HS-5 (cell line): ENCODE data around the gene TAF5.
"Not testable (repeated sequence)": the region's sequence is repeated elsewhere in the genome, so short reads cannot be mapped to it uniquely, and the experiment has no call there.

Experiments used
- DNase-seq: peaks from one replicate; pipeline ENCODE4 v3.0.0-alpha.2; 2012; ENCODE audit warnings: low read depth

Gene TAF5

GRCh38 chr10:103415581-103415980 lies 47.8 kb downstream of the TAF5 start:
- no peak for DNase-seq

- DNase-seq: no peak
These were observed 48.8 kb downstream of the TAF5 start for GRCh38 chr10:103416436-103417147.

- not testable (repeated sequence) for DNase-seq
These were observed 49.3 kb downstream of the TAF5 start for GRCh38 chr10:103417148-103417469.

- DNase-seq: no peak
These were observed 49.8 kb downstream of the TAF5 start for GRCh38 chr10:103417601-103418000.

- DNase-seq: no peak
These were observed 51.3 kb downstream of the TAF5 start for GRCh38 chr10:103419101-103419500.

GRCh38 chr10:103423748-103424147 lies 56.0 kb downstream of the TAF5 start:
- DNase-seq: no peak

- DNase-seq: no peak
These were observed 60.1 kb downstream of the TAF5 start for GRCh38 chr10:103427866-103428265.

- no peak for DNase-seq
These were observed 61.3 kb downstream of the TAF5 start for GRCh38 chr10:103428989-103429643.

GRCh38 chr10:103429647-103430046 lies 61.9 kb downstream of the TAF5 start:
- DNase-seq: no peak

- DNase-seq: no peak
These were observed 64.1 kb downstream of the TAF5 start for GRCh38 chr10:103431902-103432301.

GRCh38 chr10:103433858-103434257 lies 66.1 kb downstream of the TAF5 start:
- no peak for DNase-seq
